PC-9 (cell line): ENCODE results near the gene PRRC2B. TPM values are rescaled to one million over a fixed set of nuclear protein-coding genes. Genes with fewer than 3 reads are reported as not detected.

Experiments
- BruUV-seq: library from RNA; stranded (reverse); fragments of 400-500 nt; replicated peaks from 2 replicates; lab custom pipeline; 2021; lab: Mats Ljungman, UMichigan
- CTCF ChIA-PET: fragments of 300-600 bp; sonication (Branson Sonifier 250); formaldehyde crosslinking; loops from one replicate; lab custom pipeline; 2022; ENCODE audit warnings: antibody characterized with exemption; lab: Charles Lee
- POLR2A ChIA-PET: fragments of 300-600 bp; sonication (Branson Sonifier 250); formaldehyde crosslinking; loops from one replicate; lab custom pipeline; 2022; ENCODE audit warnings: antibody characterized with exemption; ENCODE audit not compliant: unreplicated experiment; lab: Charles Lee
- DNase-seq, 2 experiments: peaks; one replicate each; pipeline versions ENCODE4 v3.0.0 to v3.0.0-alpha.2; 2015 to 2022; ENCODE audit warnings: mixed read lengths in 1 of 2
- H2AFZ ChIP-seq: fragments of 200-600 bp; sonication (generic); 2 replicates; pipeline ENCODE4 v1.8.1; 2017; ENCODE audit warnings: antibody characterized with exemption
- H3F3A ChIP-seq: fragments of 200-600 bp; sonication (generic); 2 replicates; pipeline ENCODE4 v1.8.1; 2017; ENCODE audit warnings: antibody characterized with exemption, mild to moderate bottlenecking, low read depth; ENCODE audit not compliant: insufficient read depth
- H3K27ac ChIP-seq: fragments of 200-600 bp; sonication (generic); 2 replicates; pipeline ENCODE4 v1.6.1; 2016; ENCODE audit warnings: mixed run types
- H3K27me3 ChIP-seq: fragments of 200-600 bp; sonication (generic); 2 replicates; pipeline ENCODE4 v1.6.1; 2016; ENCODE audit warnings: low read depth, mixed run types; ENCODE audit not compliant: insufficient read depth
- H3K36me3 ChIP-seq: fragments of 200-600 bp; sonication (generic); 2 replicates; pipeline ENCODE4 v1.6.1; 2016; ENCODE audit warnings: low read depth, mixed run types
- H3K4me1 ChIP-seq: fragments of 200-600 bp; sonication (generic); replicated peaks from 2 replicates; pipeline ENCODE4 v1.6.1; 2016; ENCODE audit warnings: mixed run types; ENCODE audit not compliant: insufficient read depth
- H3K4me2 ChIP-seq: fragments of 200-600 bp; sonication (generic); 2 replicates; pipeline ENCODE4 v1.6.1; 2017; ENCODE audit warnings: mixed run types
- H3K4me3 ChIP-seq: fragments of 200-600 bp; sonication (generic); 2 replicates; pipeline ENCODE4 v1.6.1; 2016; ENCODE audit warnings: mixed run types
- H3K79me2 ChIP-seq: fragments of 200-600 bp; sonication (generic); 2 replicates; pipeline ENCODE4 v1.6.1; 2017; ENCODE audit warnings: low read depth, mixed run types
- H3K9me2 ChIP-seq: fragments of 200-600 bp; sonication (generic); 2 replicates; pipeline ENCODE4 v1.8.1; 2017; ENCODE audit warnings: mild to moderate bottlenecking; ENCODE audit not compliant: insufficient read depth
- H3K9me3 ChIP-seq: fragments of 200-600 bp; sonication (generic); 2 replicates; pipeline ENCODE4 v1.8.1; 2016; ENCODE audit warnings: low read depth; ENCODE audit not compliant: insufficient read depth
- H4K20me1 ChIP-seq: fragments of 200-600 bp; sonication (generic); 2 replicates; pipeline ENCODE4 v1.8.1; 2017; ENCODE audit not compliant: insufficient read depth
- CTCF ChIP-seq: fragments of 200-600 bp; sonication (generic); conservative IDR thresholded peaks from 2 replicates; pipeline ENCODE4 v1.6.1; 2017; ENCODE audit warnings: mixed run types, antibody characterized with exemption, mild to moderate bottlenecking, moderate library complexity
- EZH2 ChIP-seq: fragments of 200-600 bp; sonication (generic); IDR thresholded peaks from 2 replicates; pipeline ENCODE4 v1.8.0; 2017; ENCODE audit warnings: antibody characterized with exemption, low read depth
- intact Hi-C: fragments of 100-400 bp; cut with micrococcal nuclease; formaldehyde crosslinking; loops from one replicate; pipeline ENCODE4 v1.10.0; 2022; ENCODE audit not compliant: unreplicated experiment
- total RNA-seq: library from RNA; stranded (reverse); gene quantifications from 2 replicates; pipeline ENCODE4 v1.2.3, GENCODE V29; 2021

PRRC2B gene
- total RNA-seq, 1 experiment from 2014 or later: 361 TPM

GRCh38 chr9:131523086-131523388 lies 129.2 kb downstream of the PRRC2B start:
- intact Hi-C loops: no loop called here
- CTCF ChIA-PET: no interaction called here

DNA sequence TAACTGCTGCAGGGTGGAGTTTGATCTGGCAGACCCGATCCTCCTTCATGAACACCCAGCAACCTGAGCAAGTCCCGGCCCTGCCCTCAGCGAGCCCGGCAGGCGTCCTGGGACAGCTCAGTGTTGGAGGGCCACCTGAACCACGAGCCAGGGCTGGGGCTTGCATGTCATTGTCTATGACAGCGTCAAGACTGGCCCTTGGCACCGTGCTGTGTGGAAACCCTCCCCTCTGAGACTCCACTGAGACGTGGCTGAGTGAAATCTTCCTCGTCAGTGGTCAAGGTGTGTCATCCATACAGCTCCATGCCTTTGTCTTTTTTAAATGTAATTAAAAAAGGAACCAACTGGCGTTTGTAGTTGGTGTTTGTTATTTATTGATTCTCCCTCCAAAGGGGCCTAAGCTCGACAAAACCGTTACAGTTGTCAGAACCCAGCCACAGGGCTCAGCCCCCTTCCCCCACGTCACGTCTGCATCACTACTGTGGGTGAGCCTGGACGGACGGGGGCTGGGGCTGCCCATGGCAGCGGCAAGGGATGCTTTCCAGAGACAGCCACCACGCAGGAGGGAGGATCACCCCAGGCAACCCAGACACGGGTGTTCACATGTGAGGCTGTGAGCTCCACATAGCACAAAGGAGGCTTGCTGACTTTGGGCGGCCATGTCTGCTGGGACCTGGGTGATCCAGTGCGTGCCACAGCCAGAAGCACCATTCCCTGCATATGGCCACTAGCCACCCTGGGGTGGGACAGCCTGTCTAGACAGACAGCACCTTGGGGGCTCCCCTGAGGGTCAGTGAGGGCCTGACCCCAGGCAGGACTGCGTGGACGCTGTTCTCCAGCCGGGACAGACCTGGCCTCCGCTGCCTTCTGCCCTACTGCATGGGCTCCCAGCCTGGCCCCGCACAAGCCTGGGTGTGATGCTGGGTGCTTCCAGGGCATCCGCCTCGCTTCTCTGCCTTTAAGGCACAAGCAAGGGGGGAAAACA lies 129.9 kb downstream of the PRRC2B start:
- no peak for TF ChIP-seq CTCF
- no peak for TF ChIP-seq EZH2
- CTCF ChIA-PET: no interaction called here
- Histone ChIP-seq H2AFZ (no peak overlapping the region), H3K27ac (0 out of 2 replicates have a peak overlapping the region, but pooled peaks have one; percentile 6), H3K79me2 (no peaks in the 10 kb centered on the region), H3K27me3 (no peaks in the 10 kb centered on the region), H3K4me3 (no peak overlapping the region), H3F3A (peaks cover 8% of the 10 kb centered on the region), H3K4me1 (no peaks in the 10 kb centered on the region), H4K20me1 (peaks cover 14% of the 10 kb centered on the region), H3K9me2 (no peaks in the 10 kb centered on the region), H3K4me2 (no peak overlapping the region), H3K36me3 (peaks cover 7% of the 10 kb centered on the region; the same call in 1 of the 2 replicates), H3K9me3 (no peaks in the 10 kb centered on the region)
- no peak for DNase-seq
- intact Hi-C loops: no loop called here
- BruUV-seq: no TSS peak
- POLR2A ChIA-PET: no interaction called here

More at GRCh38 chr9:131523086-131523388, 129.2 kb downstream of the PRRC2B start:
- BruUV-seq: no TSS peak
- Histone ChIP-seq H3K4me2 (no peak overlapping the region), H2AFZ (no peak overlapping the region), H3K27ac (no peak overlapping the region), H3K79me2 (no peaks in the 10 kb centered on the region), H3K27me3 (no peaks in the 10 kb centered on the region), H3K9me3 (no peaks in the 10 kb centered on the region), H3F3A (peaks cover 3% of the 10 kb centered on the region), H4K20me1 (peaks cover 14% of the 10 kb centered on the region), H3K4me1 (no peaks in the 10 kb centered on the region), H3K4me3 (no peak overlapping the region), H3K9me2 (no peaks in the 10 kb centered on the region), H3K36me3 (peaks cover 7% of the 10 kb centered on the region; the same call in 1 of the 2 replicates)
- TF ChIP-seq EZH2: no peak
- TF ChIP-seq CTCF: no peak
- no peak for DNase-seq
- POLR2A ChIA-PET: no interaction called here

GRCh38 chr9:131524665-131525315 lies 130.9 kb downstream of the PRRC2B start:
- Histone ChIP-seq H3K27ac (0 out of 2 replicates have a peak overlapping the region, but pooled peaks have one; percentile 6), H3K79me2 (no peaks in the 10 kb centered on the region), H3K27me3 (no peaks in the 10 kb centered on the region), H3K36me3 (peaks cover 9% of the 10 kb centered on the region; the same call in 1 of the 2 replicates), H3K4me3 (no peak overlapping the region), H4K20me1 (peaks cover 12% of the 10 kb centered on the region), H3K9me3 (no peaks in the 10 kb centered on the region), H3K9me2 (no peaks in the 10 kb centered on the region), H3F3A (peaks cover 8% of the 10 kb centered on the region), H2AFZ (no peak overlapping the region), H3K4me1 (0 out of 2 replicates have a peak, but pooled peaks cover under 1% of the 10 kb centered on the region), H3K4me2 (no peak overlapping the region)
- no peak for DNase-seq
- intact Hi-C loops: no loop called here
- TF ChIP-seq EZH2 (no peak), CTCF (no peak)
- ChIA-PET POLR2A (no interaction called here), CTCF (no interaction called here)
- BruUV-seq: no TSS peak
